H54 (cell line): ENCODE measurements around the gene PIGH.

ENCODE experiments used
- DNase-seq: peaks from one replicate; pipeline ENCODE4 v3.0.0; 2011; ENCODE audit warnings: low spot score, mixed read lengths; ENCODE audit not compliant: insufficient read length
- FAIRE-seq: peaks from 3 replicates; lab custom pipeline; 2011; peaks lifted over from hg19 to GRCh38; lab: Jason Lieb, UNC
- POLR2A ChIP-seq: IDR thresholded peaks from 2 replicates; pipeline ENCODE4 v1.6.1; 2011; ENCODE audit warnings: low read depth, mild to moderate bottlenecking, low read length

Gene PIGH

GRCh38 chr14:67586369-67586768, 13.7 kb downstream of the PIGH start:
- no peak for TF ChIP-seq POLR2A
- DNase-seq (no peak), FAIRE-seq (no peak)

- DNase-seq (no peak), FAIRE-seq (no peak)
- TF ChIP-seq POLR2A = no peak
These were observed 15.1 kb downstream of the PIGH start for GRCh38 chr14:67584978-67585377.

GRCh38 chr14:67583711-67584644, 16.1 kb downstream of the PIGH start:
- DNase-seq = peak; percentile 35
- FAIRE-seq = peak; percentile 67
- TF ChIP-seq POLR2A = no peak

- no peak for TF ChIP-seq POLR2A
- DNase-seq (no peak), FAIRE-seq (no peak)
These were observed 18.0 kb downstream of the PIGH start for GRCh38 chr14:67582061-67582460.

GRCh38 chr14:67581643-67582042, 18.4 kb downstream of the PIGH start:
- DNase-seq = no peak
- FAIRE-seq = no peak
- TF ChIP-seq POLR2A = no peak

GRCh38 chr14:67580336-67581171, 19.5 kb downstream of the PIGH start:
- no peak for DNase-seq
- TF ChIP-seq POLR2A = no peak
- no peak for FAIRE-seq

DNA sequence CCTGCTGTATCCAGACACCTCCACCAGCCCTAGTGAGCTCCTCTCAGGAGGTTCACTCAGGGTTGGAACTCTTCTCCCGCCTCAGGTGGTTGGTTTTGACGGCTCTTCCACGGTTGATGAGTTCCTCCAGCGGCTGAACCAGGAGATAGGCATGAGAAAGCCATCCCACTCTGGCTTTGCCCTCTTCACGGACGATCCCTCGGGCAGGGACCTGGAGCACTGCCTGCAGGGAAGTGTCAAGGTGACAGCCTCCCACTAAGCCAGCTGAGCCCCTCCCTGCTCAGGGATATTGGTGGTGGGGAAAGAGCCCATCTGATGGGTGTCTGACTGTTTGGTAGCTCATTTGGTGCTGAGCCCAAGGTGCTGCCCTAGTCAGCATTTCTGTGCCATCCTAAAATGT, 20.4 kb downstream of the PIGH start:
- DNase-seq (no peak), FAIRE-seq (no peak)
- TF ChIP-seq POLR2A = no peak

- TF ChIP-seq POLR2A = no peak
- no peak for FAIRE-seq
- DNase-seq = no peak
These were observed 21.0 kb downstream of the PIGH start for GRCh38 chr14:67579040-67579439.

GRCh38 chr14:67577909-67578749, 21.9 kb downstream of the PIGH start:
- no peak for TF ChIP-seq POLR2A
- DNase-seq (no peak), FAIRE-seq (no peak)

DNA sequence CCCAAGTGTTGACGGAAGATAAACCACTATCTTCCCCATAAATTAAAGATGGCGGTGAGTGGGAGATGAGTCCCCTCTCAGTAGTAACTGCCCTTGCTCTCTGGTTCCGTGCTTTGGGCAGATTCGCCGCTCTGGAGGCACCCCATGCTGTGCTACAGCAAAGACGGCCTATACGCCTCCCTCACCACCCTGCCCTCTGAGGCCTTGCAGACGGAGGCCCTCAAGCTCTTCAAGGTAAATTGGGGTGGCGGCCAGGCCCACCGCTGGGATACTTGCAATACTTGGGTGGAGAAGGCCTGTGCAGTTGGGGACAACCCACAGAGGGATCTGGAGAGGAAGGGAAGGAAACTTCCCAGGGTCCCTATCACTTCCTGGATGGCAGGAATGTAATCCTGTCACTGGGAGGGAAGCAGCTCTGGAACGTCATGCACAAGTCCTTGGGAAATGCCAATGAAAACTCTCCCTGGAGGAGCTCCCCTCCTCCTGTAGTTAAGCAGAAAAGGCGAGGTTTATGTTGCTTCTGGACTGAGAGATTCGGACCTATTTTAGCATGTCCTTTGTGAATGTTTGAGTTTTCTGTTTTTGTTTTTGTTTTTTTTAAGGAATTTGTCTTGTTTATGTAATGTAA, 22.8 kb downstream of the PIGH start:
- no peak for DNase-seq
- no peak for TF ChIP-seq POLR2A
- no peak for FAIRE-seq

DNA sequence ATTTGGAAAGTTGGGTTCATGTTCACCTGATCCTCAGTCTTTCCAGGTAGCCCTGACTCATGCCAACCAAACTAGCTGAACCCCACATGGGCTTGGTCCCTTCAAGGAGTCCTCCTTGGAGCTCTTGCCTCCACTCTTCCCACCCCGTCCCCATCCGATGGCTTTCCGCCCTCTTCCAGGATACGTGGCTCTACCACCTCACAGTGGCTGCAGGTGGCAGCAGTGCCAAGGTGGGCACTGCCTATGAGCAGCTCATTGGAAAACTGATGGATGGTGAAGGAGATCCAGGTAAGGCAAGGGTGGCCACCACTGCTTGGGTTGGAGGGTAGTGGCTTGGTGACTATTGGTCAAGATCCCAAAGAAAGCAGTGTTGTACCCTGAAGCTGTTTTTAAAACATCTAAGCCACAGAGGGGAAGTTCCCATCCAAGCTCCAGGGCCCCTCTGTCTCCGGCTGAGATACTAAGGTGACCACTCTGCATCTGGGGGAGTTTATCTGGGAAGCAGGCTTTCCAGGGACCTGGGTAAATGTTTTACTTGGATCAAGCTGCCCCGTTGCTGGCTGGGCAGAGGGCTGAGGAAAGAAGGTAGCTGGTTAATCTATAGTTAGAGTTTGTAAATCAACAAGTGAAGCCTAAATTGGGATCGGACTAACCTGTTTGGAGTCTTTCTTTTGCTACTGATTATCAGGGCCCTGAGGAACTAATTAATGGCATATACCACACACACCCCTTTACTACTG, 23.7 kb downstream of the PIGH start:
- DNase-seq (no peak), FAIRE-seq (no peak)
- no peak for TF ChIP-seq POLR2A

GRCh38 chr14:67575684-67576083, 24.4 kb downstream of the PIGH start:
- DNase-seq (no peak), FAIRE-seq (no peak)
- no peak for TF ChIP-seq POLR2A

GRCh38 chr14:67574806-67575205, 25.3 kb downstream of the PIGH start:
- FAIRE-seq = no peak
- TF ChIP-seq POLR2A = no peak
- no peak for DNase-seq
